HL-60/S4 treated with retinoic acid at 250 ng/mL for 4 days and 3 days (cell line): ENCODE results near the gene AMY1B.
"Not testable (repeated sequence)": the region's sequence is repeated elsewhere in the genome, so short reads cannot be mapped to it uniquely, and the experiment has no call there.

Source experiments
- in situ Hi-C: fragments of 300-500 bp; cut with MboI; formaldehyde crosslinking; loops from 2 replicates; pipeline ENCODE4 v1.7.0; 2022; ENCODE audit warnings: low sequenced_read_pairs

The AMY1B gene

GRCh38 chr1:103696110-103696509 is at the start of gene AMY1B:
Gene AMY1B, minus strand, starts transcription at chr1:103696210. Its CDS starts 571 bp downstream, at chr1:103695639.
- in situ Hi-C loops, result not testable (repeated sequence)

- in situ Hi-C loops, result not testable (repeated sequence)
Measured at GRCh38 chr1:103745040-103745439, 49.0 kb upstream of the AMY1B start.

- in situ Hi-C loops, result not testable (repeated sequence)
Measured at GRCh38 chr1:103744449-103744848, 48.4 kb upstream of the AMY1B start.

GRCh38 chr1:103738031-103738430 is 42.0 kb upstream of the AMY1B start:
- in situ Hi-C loops, result not testable (repeated sequence)

GRCh38 chr1:103735334-103735733 is 39.3 kb upstream of the AMY1B start:
- in situ Hi-C loops, result not testable (repeated sequence)

- in situ Hi-C loops, result not testable (repeated sequence)
Measured at GRCh38 chr1:103721473-103721872, 25.5 kb upstream of the AMY1B start.

- in situ Hi-C loops, result not testable (repeated sequence)
Measured at GRCh38 chr1:103717404-103717803, 21.4 kb upstream of the AMY1B start.

- in situ Hi-C loops, result not testable (repeated sequence)
Measured at GRCh38 chr1:103710381-103710780, 14.4 kb upstream of the AMY1B start.

- in situ Hi-C loops, result not testable (repeated sequence)
Measured at GRCh38 chr1:103707670-103708069, 11.7 kb upstream of the AMY1B start.

GRCh38 chr1:103701256-103701655 is 5.2 kb upstream of the AMY1B start:
- in situ Hi-C loops, result not testable (repeated sequence)

GRCh38 chr1:103700669-103701068 is 4.7 kb upstream of the AMY1B start:
- in situ Hi-C loops, result not testable (repeated sequence)

GRCh38 chr1:103697430-103697829 is 1.4 kb upstream of the AMY1B start:
- in situ Hi-C loops, result not testable (repeated sequence)

GRCh38 chr1:103676335-103676734 is 19.7 kb downstream of the AMY1B start:
- in situ Hi-C loops, result not testable (repeated sequence)

- in situ Hi-C loops, result not testable (repeated sequence)
Measured at GRCh38 chr1:103655460-103655859, 40.5 kb downstream of the AMY1B start, which contains the start of gene AMY1A. Gene AMY1A, plus strand, starts transcription at chr1:103655760. Its CDS starts 571 bp downstream, at chr1:103656331.

- in situ Hi-C loops, result not testable (repeated sequence)
Measured at GRCh38 chr1:103654133-103654532, 41.9 kb downstream of the AMY1B start.

GRCh38 chr1:103650889-103651288 is 45.1 kb downstream of the AMY1B start:
- in situ Hi-C loops, result not testable (repeated sequence)

- in situ Hi-C loops, result not testable (repeated sequence)
Measured at GRCh38 chr1:103650305-103650704, 45.7 kb downstream of the AMY1B start.

GRCh38 chr1:103643908-103644307 is 52.1 kb downstream of the AMY1B start:
- in situ Hi-C loops, result not testable (repeated sequence)

- in situ Hi-C loops, result not testable (repeated sequence)
Measured at GRCh38 chr1:103641194-103641593, 54.8 kb downstream of the AMY1B start.
